K562 (cell line): ENCODE data around the gene BPIFB2. TPM values are rescaled to one million over a fixed set of nuclear protein-coding genes. Genes with fewer than 3 reads are reported as not detected.

Experiments
- CBFA2T3 ChIP-seq: fragments of 450-650 bp; IDR thresholded peaks from 2 replicates; pipeline ENCODE4 v1.6.1; 2017
- EHMT2 ChIP-seq: fragments of 450-650 bp; IDR thresholded peaks from 2 replicates; pipeline ENCODE4 v1.6.1; 2018; ENCODE audit warnings: antibody characterized with exemption
- HNRNPH1 ChIP-seq: fragments of 200-400 bp; formaldehyde crosslinking; optimal IDR thresholded peaks from 2 replicates; pipeline ENCODE3; 2017; ENCODE audit warnings: low read depth, mild to moderate bottlenecking, low read length, moderate library complexity
- KLF13 ChIP-seq: fragments of 450-650 bp; IDR thresholded peaks from 2 replicates; pipeline ENCODE4 v1.6.1; 2016; ENCODE audit warnings: missing genetic modification characterization, low read depth, mild to moderate bottlenecking, missing compliant biosample characterization, moderate library complexity, borderline replicate concordance
- NFYB ChIP-seq: IDR thresholded peaks from 2 replicates; pipeline ENCODE4 v1.6.1; 2011; ENCODE audit warnings: mild to moderate bottlenecking, moderate library complexity; ENCODE audit not compliant: insufficient read length; ENCODE audit errors: extremely low read depth
- PKNOX1 ChIP-seq: fragments of 450-650 bp; IDR thresholded peaks from 2 replicates; pipeline ENCODE4 v1.6.1; 2016
- ZNF280B ChIP-seq: fragments of 250-450 bp; sonication (Bioruptor Pico); IDR thresholded peaks from 2 replicates; pipeline ENCODE4 v1.5.1; 2021; ENCODE audit warnings: mild to moderate bottlenecking
- ZNF444 ChIP-seq: fragments of 250-450 bp; sonication (Bioruptor Pico); IDR thresholded peaks from 2 replicates; pipeline ENCODE4 v1.4.0; 2020; ENCODE audit warnings: mild to moderate bottlenecking, moderate library complexity
- polyA plus RNA-seq, 8 experiments: library from polyadenylated mRNA; depleted of rRNA in 4 of 8; stranded (reverse) in 5 of 8; unstranded in 3 of 8; fragments of >200 nt; fragmentation: Nextera tagmentation in 2 of 8; fragmentation: Illumina TruSeq in 1 of 8; extraction: Ambion mirVana in 2 of 8; extraction: Trizol in 1 of 8; gene quantifications; 2 replicates each; pipeline versions ENCODE4 v1.2.1 to v1.2.3, GENCODE V29; 2011 to 2014; ENCODE audit warnings: inconsistent platforms in 1 of 8, missing spikeins in 1 of 8
- total RNA-seq, 7 experiments: library from RNA; depleted of rRNA in 6 of 7; stranded (reverse); fragments of >200 nt in 6 of 7; fragmentation: Illumina TruSeq in 2 of 7; extraction: Trizol in 2 of 7; gene quantifications; 2 replicates each; pipeline versions ENCODE4 v1.2.1 to v1.2.3, GENCODE V29; 2011 to 2021; ENCODE audit warnings: low replicate concordance in 1 of 7

Gene BPIFB2
- total and polyA plus RNA-seq, 9 of the 15 experiments (the other 6 are each of a cell fraction or from before 2014, with no cell fraction given) = not detected

GRCh38 chr20:33069673-33070072, 62.2 kb downstream of the BPIFB2 start (continued):
- no peak for TF ChIP-seq ZNF280B (CRISPR knock-in tag)
- TF ChIP-seq EHMT2 = no peak
- no peak for TF ChIP-seq PKNOX1
- no peak for TF ChIP-seq KLF13
- no peak for TF ChIP-seq CBFA2T3
- no peak for TF ChIP-seq ZNF444 (CRISPR knock-in tag)
- no peak for TF ChIP-seq HNRNPH1
- TF ChIP-seq NFYB = no peak
- TF ChIP-seq, all 486 proteins: peak for 0
